HEK293 (cell line): ENCODE results near the gene DMBX1.
A peak's percentile ranks its signal among the peaks of the same experiment; 100 is the strongest.

ENCODE experiments used
- CTCF ChIA-PET: fragments of 350-600 bp; formaldehyde crosslinking; extraction: SDS; loops from one replicate; lab custom pipeline; 2021; ENCODE audit warnings: antibody characterized with exemption; lab: Yijun Ruan, JAX
- POLR2A ChIA-PET: fragments of 300-600 bp; formaldehyde crosslinking; extraction: SDS; loops from one replicate; lab custom pipeline; 2020; ENCODE audit warnings: antibody characterized with exemption, inconsistent platforms; lab: Yijun Ruan, JAX
- H3K27ac ChIP-seq: fragments of 200-500 bp; sonication (Bioruptor generic); 2 replicates; pipeline ENCODE4 v1.5.1; 2014; ENCODE audit warnings: low read depth, low read length, control low read depth, inconsistent platforms; ENCODE audit errors: extremely low read depth
- H3K36me3 ChIP-seq, 2 experiments: fragments of 200-500 bp in 1 of 2; sonication (Bioruptor generic) in 1 of 2; 1 replicate in 1 of 2; 2 replicates in 1 of 2; pipeline ENCODE4 v1.5.1; 2014 to 2017; ENCODE audit warnings: inconsistent platforms in 2 of 2, low read length in 2 of 2; ENCODE audit not compliant: control insufficient read depth in 2 of 2, insufficient read depth in 1 of 2
- H3K4me1 ChIP-seq: fragments of 200-500 bp; sonication (Bioruptor generic); 2 replicates; pipeline ENCODE4 v1.5.1; 2014; ENCODE audit warnings: mild to moderate bottlenecking, low read length, inconsistent platforms; ENCODE audit not compliant: control insufficient read depth, insufficient read depth
- H3K4me3 ChIP-seq: 2 replicates; pipeline ENCODE4 v1.5.1; 2011; ENCODE audit warnings: low read depth, mild to moderate bottlenecking, control low read depth, low read length, moderate library complexity
- H3K9me3 ChIP-seq: fragments of 200-500 bp; sonication (Bioruptor generic); 2 replicates; pipeline ENCODE4 v1.5.1; 2014; ENCODE audit warnings: low read depth, low read length, inconsistent platforms; ENCODE audit not compliant: control insufficient read depth, insufficient read depth
- PRDM10 ChIP-seq: fragments of 450-650 bp; formaldehyde crosslinking; IDR thresholded peaks from 2 replicates; pipeline ENCODE4 v1.5.1; 2016; ENCODE audit warnings: missing biosample characterization, missing genetic modification characterization
- PRDM6 ChIP-seq: fragments of 450-650 bp; formaldehyde crosslinking; IDR thresholded peaks from 2 replicates; pipeline ENCODE4 v1.5.1; 2017; ENCODE audit warnings: missing biosample characterization, missing genetic modification characterization
- SCRT2 ChIP-seq: fragments of 450-650 bp; formaldehyde crosslinking; IDR thresholded peaks from 2 replicates; pipeline ENCODE4 v1.5.1; 2016; ENCODE audit warnings: missing biosample characterization, missing genetic modification characterization
- WT1 ChIP-seq: fragments of 450-650 bp; formaldehyde crosslinking; IDR thresholded peaks from 2 replicates; pipeline ENCODE4 v1.5.1; 2016; ENCODE audit warnings: missing biosample characterization, missing genetic modification characterization
- ZNF10 ChIP-seq: fragments of 450-650 bp; formaldehyde crosslinking; IDR thresholded peaks from 2 replicates; pipeline ENCODE4 v1.5.1; 2017; ENCODE audit warnings: missing biosample characterization, missing genetic modification characterization
- ZNF132 ChIP-seq: fragments of 450-650 bp; formaldehyde crosslinking; IDR thresholded peaks from 2 replicates; pipeline ENCODE4 v1.5.1; 2017; ENCODE audit warnings: missing biosample characterization, missing genetic modification characterization, borderline replicate concordance
- ZNF146 ChIP-seq: fragments of 450-650 bp; formaldehyde crosslinking; IDR thresholded peaks from 2 replicates; pipeline ENCODE4 v1.5.1; 2016; ENCODE audit warnings: missing biosample characterization, missing genetic modification characterization
- ZNF211 ChIP-seq: fragments of 450-650 bp; formaldehyde crosslinking; IDR thresholded peaks from 2 replicates; pipeline ENCODE4 v1.5.1; 2016; ENCODE audit warnings: low read depth, missing biosample characterization, missing genetic modification characterization
- ZNF302 ChIP-seq: fragments of 450-650 bp; formaldehyde crosslinking; IDR thresholded peaks from 2 replicates; pipeline ENCODE4 v1.5.1; 2016; ENCODE audit warnings: missing biosample characterization, missing genetic modification characterization, low read depth
- ZNF350 ChIP-seq: fragments of 450-650 bp; formaldehyde crosslinking; IDR thresholded peaks from 2 replicates; pipeline ENCODE4 v1.5.0; 2017; ENCODE audit warnings: missing biosample characterization, mild to moderate bottlenecking, missing genetic modification characterization
- ZNF426 ChIP-seq: fragments of 450-650 bp; formaldehyde crosslinking; IDR thresholded peaks from 2 replicates; pipeline ENCODE4 v1.5.1; 2017; ENCODE audit warnings: missing biosample characterization, missing genetic modification characterization, mild to moderate bottlenecking, inconsistent platforms, moderate library complexity
- ZNF513 ChIP-seq: fragments of 450-650 bp; IDR thresholded peaks from 2 replicates; pipeline ENCODE4 v1.5.1; 2018; ENCODE audit warnings: missing biosample characterization, missing genetic modification characterization
- ZNF560 ChIP-seq: fragments of 450-650 bp; formaldehyde crosslinking; IDR thresholded peaks from 2 replicates; pipeline ENCODE4 v1.5.1; 2017; ENCODE audit warnings: missing biosample characterization, missing genetic modification characterization, borderline replicate concordance
- ZNF600 ChIP-seq: fragments of 450-650 bp; formaldehyde crosslinking; IDR thresholded peaks from 2 replicates; pipeline ENCODE4 v1.5.1; 2016; ENCODE audit warnings: missing biosample characterization, missing genetic modification characterization
- ZNF792 ChIP-seq: fragments of 450-650 bp; formaldehyde crosslinking; IDR thresholded peaks from 2 replicates; pipeline ENCODE4 v1.5.1; 2016; ENCODE audit warnings: missing biosample characterization, missing genetic modification characterization
- ZSCAN4 ChIP-seq: fragments of 450-650 bp; formaldehyde crosslinking; IDR thresholded peaks from 2 replicates; pipeline ENCODE4 v1.5.1; 2017; ENCODE audit warnings: missing biosample characterization, missing genetic modification characterization
- TF ChIP-seq, protein P1 (sequence below): fragments of 450-650 bp; formaldehyde crosslinking; conservative IDR thresholded peaks from 2 replicates; pipeline ENCODE4 v1.5.1; 2016; ENCODE audit warnings: low read depth, missing biosample characterization, missing genetic modification characterization
- TF ChIP-seq, protein P2 (sequence below): IDR thresholded peaks from 2 replicates; pipeline ENCODE4 v1.6.1; 2011; ENCODE audit warnings: mild to moderate bottlenecking, low read depth, low read length, borderline replicate concordance

Gene DMBX1

DNA sequence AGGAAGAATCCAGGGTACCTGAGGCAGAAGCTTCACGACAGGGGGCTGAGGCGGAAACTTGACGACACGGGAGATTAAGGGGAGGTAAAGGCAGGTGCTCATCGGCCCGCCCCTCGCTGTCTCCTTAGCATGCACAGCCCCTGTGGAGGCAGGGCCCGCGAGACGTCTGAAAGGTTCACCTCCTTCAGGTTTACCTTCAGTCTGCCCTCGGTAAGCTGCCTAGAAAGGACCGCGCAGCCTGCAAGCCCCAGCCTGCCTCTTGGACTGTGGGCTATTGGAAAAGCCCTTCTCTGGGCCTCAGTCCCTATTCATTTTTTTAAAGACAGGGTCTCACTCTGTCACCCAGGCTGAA is 33.3 kb downstream of the DMBX1 start (continued):
- TF ChIP-seq ZNF426 (tag by site-specific recombination) (no peak), ZNF302 (no peak), PRDM10 (tag by site-specific recombination) (no peak), ZNF132 (no peak), ZSCAN4 (tag by site-specific recombination) (no peak), ZNF146 (tag by site-specific recombination) (no peak), ZNF350 (tag by site-specific recombination) (no peak)

- ChIA-PET CTCF (interaction anchor here (0.5 to 9.0 kb wide), 12 partner anchors 10 to 689 kb away, joined by 3 to 56 read pairs (median 4); a partner anchor contains a TSS), POLR2A (no interaction called here)
- H3K9me3 ChIP-seq: no peaks in the 10 kb centered on the region
These were observed 34.1 kb downstream of the DMBX1 start for GRCh38 chr1:46523496-46524353.

DNA sequence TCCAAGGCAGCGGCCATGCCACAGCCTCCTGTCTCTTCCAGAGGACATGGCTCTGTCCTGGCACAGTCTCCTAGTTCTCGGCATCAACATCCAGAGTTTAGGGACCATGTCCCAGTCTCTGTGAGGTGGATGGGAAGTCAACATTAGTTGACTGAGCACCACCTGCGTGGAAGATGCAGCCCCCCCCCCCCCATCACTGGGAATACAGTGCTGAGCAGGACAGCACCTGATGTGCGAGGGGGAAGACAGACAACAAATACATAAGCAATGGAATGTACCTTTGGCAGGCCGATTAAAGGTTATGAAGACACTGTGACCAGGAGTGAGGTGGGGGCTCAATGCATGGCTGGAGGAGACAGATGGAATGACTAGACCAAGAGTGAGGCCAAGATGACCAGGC is 35.2 kb downstream of the DMBX1 start:
- CTCF ChIA-PET: interaction anchor here (1.0 to 4.3 kb wide), 3 partner anchors 23 to 44 kb away, joined by 4 to 19 read pairs (median 9); no protein-coding TSS in a partner anchor
- no peak overlapping the region for H3K4me3 ChIP-seq
- POLR2A ChIA-PET: no interaction called here
- H3K27ac ChIP-seq: no peak overlapping the region
- no peaks in the 10 kb centered on the region for H3K36me3 ChIP-seq
- no peaks in the 10 kb centered on the region for H3K9me3 ChIP-seq
- H3K4me1 ChIP-seq: peaks cover 5% of the 10 kb centered on the region; the same call in 1 of the 2 replicates
- TF ChIP-seq, protein P1, sequence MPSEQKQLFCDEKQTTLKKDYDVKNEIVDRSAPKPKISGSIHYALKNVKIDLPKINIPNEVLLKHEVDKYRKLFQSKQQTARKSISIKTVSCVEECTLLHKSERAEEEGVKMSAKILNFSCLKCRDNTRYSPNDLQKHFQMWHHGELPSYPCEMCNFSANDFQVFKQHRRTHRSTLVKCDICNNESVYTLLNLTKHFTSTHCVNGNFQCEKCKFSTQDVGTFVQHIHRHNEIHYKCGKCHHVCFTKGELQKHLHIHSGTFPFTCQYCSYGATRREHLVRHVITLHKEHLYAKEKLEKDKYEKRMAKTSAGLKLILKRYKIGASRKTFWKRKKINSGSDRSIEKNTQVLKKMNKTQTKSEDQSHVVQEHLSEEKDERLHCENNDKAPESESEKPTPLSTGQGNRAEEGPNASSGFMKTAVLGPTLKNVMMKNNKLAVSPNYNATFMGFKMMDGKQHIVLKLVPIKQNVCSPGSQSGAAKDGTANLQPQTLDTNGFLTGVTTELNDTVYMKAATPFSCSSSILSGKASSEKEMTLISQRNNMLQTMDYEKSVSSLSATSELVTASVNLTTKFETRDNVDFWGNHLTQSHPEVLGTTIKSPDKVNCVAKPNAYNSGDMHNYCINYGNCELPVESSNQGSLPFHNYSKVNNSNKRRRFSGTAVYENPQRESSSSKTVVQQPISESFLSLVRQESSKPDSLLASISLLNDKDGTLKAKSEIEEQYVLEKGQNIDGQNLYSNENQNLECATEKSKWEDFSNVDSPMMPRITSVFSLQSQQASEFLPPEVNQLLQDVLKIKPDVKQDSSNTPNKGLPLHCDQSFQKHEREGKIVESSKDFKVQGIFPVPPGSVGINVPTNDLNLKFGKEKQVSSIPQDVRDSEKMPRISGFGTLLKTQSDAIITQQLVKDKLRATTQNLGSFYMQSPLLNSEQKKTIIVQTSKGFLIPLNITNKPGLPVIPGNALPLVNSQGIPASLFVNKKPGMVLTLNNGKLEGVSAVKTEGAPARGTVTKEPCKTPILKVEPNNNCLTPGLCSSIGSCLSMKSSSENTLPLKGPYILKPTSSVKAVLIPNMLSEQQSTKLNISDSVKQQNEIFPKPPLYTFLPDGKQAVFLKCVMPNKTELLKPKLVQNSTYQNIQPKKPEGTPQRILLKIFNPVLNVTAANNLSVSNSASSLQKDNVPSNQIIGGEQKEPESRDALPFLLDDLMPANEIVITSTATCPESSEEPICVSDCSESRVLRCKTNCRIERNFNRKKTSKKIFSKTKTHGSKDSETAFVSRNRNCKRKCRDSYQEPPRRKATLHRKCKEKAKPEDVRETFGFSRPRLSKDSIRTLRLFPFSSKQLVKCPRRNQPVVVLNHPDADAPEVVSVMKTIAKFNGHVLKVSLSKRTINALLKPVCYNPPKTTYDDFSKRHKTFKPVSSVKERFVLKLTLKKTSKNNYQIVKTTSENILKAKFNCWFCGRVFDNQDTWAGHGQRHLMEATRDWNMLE: no peak
- TF ChIP-seq ZNF513 (tag by site-specific recombination) (no peak), WT1 (tag by site-specific recombination) (no peak), ZNF10 (tag by site-specific recombination) (no peak), ZNF211 (no peak), ZNF792 (no peak), SCRT2 (tag by site-specific recombination) (no peak), PRDM6 (tag by site-specific recombination) (no peak)
- TF ChIP-seq, protein P2, sequence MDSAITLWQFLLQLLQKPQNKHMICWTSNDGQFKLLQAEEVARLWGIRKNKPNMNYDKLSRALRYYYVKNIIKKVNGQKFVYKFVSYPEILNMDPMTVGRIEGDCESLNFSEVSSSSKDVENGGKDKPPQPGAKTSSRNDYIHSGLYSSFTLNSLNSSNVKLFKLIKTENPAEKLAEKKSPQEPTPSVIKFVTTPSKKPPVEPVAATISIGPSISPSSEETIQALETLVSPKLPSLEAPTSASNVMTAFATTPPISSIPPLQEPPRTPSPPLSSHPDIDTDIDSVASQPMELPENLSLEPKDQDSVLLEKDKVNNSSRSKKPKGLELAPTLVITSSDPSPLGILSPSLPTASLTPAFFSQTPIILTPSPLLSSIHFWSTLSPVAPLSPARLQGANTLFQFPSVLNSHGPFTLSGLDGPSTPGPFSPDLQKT: no peak

More at GRCh38 chr1:46523496-46524353, 34.1 kb downstream of the DMBX1 start:
- Histone ChIP-seq H3K4me3 (no peak overlapping the region), H3K4me1 (peaks cover 5% of the 10 kb centered on the region; the same call in 1 of the 2 replicates), H3K27ac (no peak overlapping the region), H3K36me3 (no peaks in the 10 kb centered on the region)
- TF ChIP-seq ZNF600 (tag by site-specific recombination) (peak; percentile 60), ZNF560 (tag by site-specific recombination) (no peak)
